Loucy (cell line): Measurements from ENCODE around the gene INPP5D.

Source experiments
- H2AFZ ChIP-seq: fragments of 200-600 bp; sonication (generic); 2 replicates; pipeline ENCODE4 v1.6.0; 2016; ENCODE audit warnings: antibody characterized with exemption, mild to moderate bottlenecking, low read length, moderate library complexity
- H3F3A ChIP-seq: fragments of 200-600 bp; 2 replicates; pipeline ENCODE4 v1.6.0; 2016; ENCODE audit warnings: antibody characterized with exemption, low read depth, mild to moderate bottlenecking
- H3K27me3 ChIP-seq: fragments of 200-600 bp; sonication (generic); 2 replicates; pipeline ENCODE4 v1.6.1; 2014; ENCODE audit warnings: low read length, mild to moderate bottlenecking; ENCODE audit not compliant: insufficient read depth, poor library complexity, severe bottlenecking
- H3K36me3 ChIP-seq: fragments of 200-600 bp; sonication (generic); 2 replicates; pipeline ENCODE4 v1.6.1; 2016; ENCODE audit warnings: low read length; ENCODE audit not compliant: insufficient read depth
- H3K4me1 ChIP-seq: fragments of 200-600 bp; sonication (generic); 2 replicates; pipeline ENCODE4 v1.5.1; 2014; ENCODE audit warnings: low read length, mild to moderate bottlenecking; ENCODE audit not compliant: insufficient read depth, poor library complexity, severe bottlenecking
- H3K4me2 ChIP-seq: fragments of 200-600 bp; sonication (generic); 2 replicates; pipeline ENCODE4 v1.6.0; 2014; ENCODE audit warnings: antibody characterized with exemption, low read length, low read depth, mild to moderate bottlenecking; ENCODE audit not compliant: poor library complexity, severe bottlenecking
- H3K4me3 ChIP-seq: fragments of 200-600 bp; sonication (generic); 2 replicates; pipeline ENCODE4 v1.5.1; 2014; ENCODE audit warnings: low read length, mild to moderate bottlenecking, mixed read lengths; ENCODE audit not compliant: poor library complexity, severe bottlenecking
- H3K79me2 ChIP-seq: fragments of 200-600 bp; sonication (generic); 2 replicates; pipeline ENCODE4 v1.6.1; 2014; ENCODE audit warnings: low read length; ENCODE audit not compliant: insufficient read depth
- H3K9ac ChIP-seq: fragments of 200-600 bp; sonication (generic); 2 replicates; pipeline ENCODE4 v1.6.0; 2014; ENCODE audit warnings: mild to moderate bottlenecking, low read depth, low read length, moderate library complexity; ENCODE audit not compliant: poor library complexity, severe bottlenecking
- H3K9me2 ChIP-seq: fragments of 200-600 bp; sonication (generic); replicated peaks from 2 replicates; pipeline ENCODE4 v1.6.1; 2016; ENCODE audit warnings: low read depth, low read length, mixed read lengths
- H3K9me3 ChIP-seq: fragments of 200-600 bp; sonication (generic); 2 replicates; pipeline ENCODE4 v1.6.1; 2014; ENCODE audit warnings: mild to moderate bottlenecking, antibody characterized with exemption, low read length, low read depth; ENCODE audit not compliant: insufficient read depth
- H4K20me1 ChIP-seq: fragments of 200-600 bp; sonication (generic); 2 replicates; pipeline ENCODE4 v1.6.0; 2014; ENCODE audit warnings: antibody characterized with exemption, low read length, mild to moderate bottlenecking; ENCODE audit not compliant: insufficient read depth, poor library complexity, severe bottlenecking
- EZH2phosphoT487 ChIP-seq: fragments of 200-600 bp; IDR thresholded peaks from 2 replicates; pipeline ENCODE4 v1.6.1; 2018; ENCODE audit warnings: antibody characterized with exemption, mild to moderate bottlenecking, moderate library complexity, borderline replicate concordance
- TF ChIP-seq, protein P1 (sequence below): fragments of 200-600 bp; sonication (generic); conservative IDR thresholded peaks from 2 replicates; pipeline ENCODE4 v1.5.1; 2014; ENCODE audit warnings: mild to moderate bottlenecking, antibody characterized with exemption, low read length

INPP5D gene

DNA sequence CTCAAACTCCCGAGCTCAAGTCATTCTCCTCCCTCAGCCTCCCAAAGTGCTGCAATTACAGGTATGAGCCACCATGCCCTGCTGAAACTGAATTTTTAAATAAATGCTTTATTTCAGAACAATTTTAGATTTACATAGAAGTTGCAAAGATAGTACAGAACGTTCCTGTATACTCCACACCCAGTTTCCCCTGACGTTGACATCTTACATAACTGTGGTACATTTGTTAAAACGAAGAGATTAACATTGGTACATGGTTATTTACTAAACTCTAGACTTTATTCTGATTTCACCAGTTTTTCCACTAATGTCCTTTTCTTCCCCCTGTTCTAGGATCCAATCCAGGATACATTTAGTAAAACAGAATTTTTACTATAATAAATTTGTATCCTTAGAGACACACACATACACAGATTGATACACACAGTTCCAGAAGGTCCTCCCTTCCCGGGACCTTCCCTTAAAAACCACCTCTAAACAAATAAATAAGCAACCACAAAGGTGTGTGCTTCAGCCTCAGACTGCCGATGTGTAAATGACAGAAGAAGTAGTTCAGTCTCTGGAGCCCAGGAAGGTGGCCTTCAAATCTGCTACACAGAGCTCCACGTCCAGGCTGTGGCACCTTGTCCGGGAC, 20.8 kb upstream of the INPP5D start:
- H3K79me2 ChIP-seq, result no peaks in the 10 kb centered on the region
- no peak overlapping the region for H3K9ac ChIP-seq
- no peaks in the 10 kb centered on the region for H4K20me1 ChIP-seq
- no peaks in the 10 kb centered on the region for H3K27me3 ChIP-seq
- H3K4me1 ChIP-seq, result no peaks in the 10 kb centered on the region
- H3K9me3 ChIP-seq, result no peaks in the 10 kb centered on the region
- H3F3A ChIP-seq, result no peaks in the 10 kb centered on the region
- no peak overlapping the region for H3K4me3 ChIP-seq
- TF ChIP-seq EZH2phosphoT487, result no peak
- TF ChIP-seq, protein P1, sequence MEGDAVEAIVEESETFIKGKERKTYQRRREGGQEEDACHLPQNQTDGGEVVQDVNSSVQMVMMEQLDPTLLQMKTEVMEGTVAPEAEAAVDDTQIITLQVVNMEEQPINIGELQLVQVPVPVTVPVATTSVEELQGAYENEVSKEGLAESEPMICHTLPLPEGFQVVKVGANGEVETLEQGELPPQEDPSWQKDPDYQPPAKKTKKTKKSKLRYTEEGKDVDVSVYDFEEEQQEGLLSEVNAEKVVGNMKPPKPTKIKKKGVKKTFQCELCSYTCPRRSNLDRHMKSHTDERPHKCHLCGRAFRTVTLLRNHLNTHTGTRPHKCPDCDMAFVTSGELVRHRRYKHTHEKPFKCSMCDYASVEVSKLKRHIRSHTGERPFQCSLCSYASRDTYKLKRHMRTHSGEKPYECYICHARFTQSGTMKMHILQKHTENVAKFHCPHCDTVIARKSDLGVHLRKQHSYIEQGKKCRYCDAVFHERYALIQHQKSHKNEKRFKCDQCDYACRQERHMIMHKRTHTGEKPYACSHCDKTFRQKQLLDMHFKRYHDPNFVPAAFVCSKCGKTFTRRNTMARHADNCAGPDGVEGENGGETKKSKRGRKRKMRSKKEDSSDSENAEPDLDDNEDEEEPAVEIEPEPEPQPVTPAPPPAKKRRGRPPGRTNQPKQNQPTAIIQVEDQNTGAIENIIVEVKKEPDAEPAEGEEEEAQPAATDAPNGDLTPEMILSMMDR, result no peak
- no peaks in the 10 kb centered on the region for H3K9me2 ChIP-seq
- no peaks in the 10 kb centered on the region for H3K36me3 ChIP-seq
- H2AFZ ChIP-seq, result no peak overlapping the region
- H3K4me2 ChIP-seq, result no peak overlapping the region

DNA sequence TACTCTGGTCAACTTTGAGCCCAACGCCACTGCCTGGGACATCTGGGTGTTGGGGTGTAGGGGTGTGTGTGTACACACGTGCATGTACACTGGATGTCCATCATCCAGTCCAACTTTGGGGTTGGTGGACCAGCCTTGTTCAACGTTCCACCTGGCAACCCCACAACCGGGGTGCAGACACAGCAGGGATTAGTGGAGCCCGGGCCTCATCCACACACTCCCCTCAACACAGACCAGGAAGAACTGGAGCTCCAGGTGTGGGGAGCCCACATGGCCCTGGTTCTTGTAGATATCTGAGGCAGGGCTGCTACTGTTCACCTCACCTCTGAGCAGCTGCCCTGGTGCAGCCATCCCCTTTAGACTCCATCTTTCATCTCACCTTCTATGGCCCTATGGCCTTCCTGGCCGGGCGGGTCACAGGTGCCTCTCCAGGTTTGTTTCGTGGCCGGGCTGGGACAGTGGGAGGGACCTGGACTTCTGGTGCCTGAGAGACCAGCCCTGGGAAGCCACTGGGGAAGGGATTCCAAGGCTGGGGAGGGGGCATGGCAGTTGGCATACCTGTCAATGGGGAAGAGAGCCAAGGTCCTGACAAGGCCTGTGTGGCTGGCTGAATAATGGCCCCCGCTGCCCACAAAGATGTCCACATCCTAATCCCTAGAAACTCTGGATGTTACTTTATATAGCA, 20.2 kb upstream of the INPP5D start:
- Histone ChIP-seq H3K4me1 (no peaks in the 10 kb centered on the region), H3K79me2 (no peaks in the 10 kb centered on the region), H3F3A (no peaks in the 10 kb centered on the region), H3K27me3 (no peaks in the 10 kb centered on the region), H3K9me3 (no peaks in the 10 kb centered on the region), H3K9ac (no peak overlapping the region), H3K4me3 (no peak overlapping the region), H2AFZ (no peak overlapping the region), H3K36me3 (no peaks in the 10 kb centered on the region), H4K20me1 (no peaks in the 10 kb centered on the region), H3K9me2 (no peaks in the 10 kb centered on the region), H3K4me2 (no peak overlapping the region)
- TF ChIP-seq, protein P1, result no peak
- no peak for TF ChIP-seq EZH2phosphoT487

DNA sequence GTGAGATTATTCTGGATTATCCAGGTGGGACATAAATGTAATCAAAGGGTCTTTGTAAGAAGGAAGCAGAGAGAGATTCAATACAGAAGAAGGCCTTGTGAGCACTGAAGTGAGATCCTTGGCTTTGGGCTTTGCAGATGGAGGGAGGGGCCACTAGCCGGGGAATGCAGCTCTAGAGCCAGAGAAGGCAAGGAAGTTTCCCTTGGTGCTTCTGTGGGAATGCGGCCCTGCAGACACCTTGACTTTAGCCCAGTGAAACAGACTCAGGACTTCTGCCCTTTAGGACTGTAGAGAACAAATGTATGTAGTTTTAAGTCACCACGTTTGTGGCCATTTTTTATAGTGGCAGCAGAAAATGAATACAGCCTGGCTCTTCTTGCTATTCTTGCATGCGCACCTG, 19.6 kb upstream of the INPP5D start:
- Histone ChIP-seq H3K9ac (no peak overlapping the region), H3K4me2 (no peak overlapping the region), H3F3A (no peaks in the 10 kb centered on the region), H3K27me3 (no peaks in the 10 kb centered on the region), H3K4me1 (no peaks in the 10 kb centered on the region), H3K4me3 (no peak overlapping the region), H3K9me3 (no peaks in the 10 kb centered on the region), H3K36me3 (no peaks in the 10 kb centered on the region), H2AFZ (no peak overlapping the region), H4K20me1 (no peaks in the 10 kb centered on the region), H3K9me2 (no peaks in the 10 kb centered on the region), H3K79me2 (no peaks in the 10 kb centered on the region)
- TF ChIP-seq, protein P1, result no peak
- TF ChIP-seq EZH2phosphoT487, result no peak
